GM12874 (cell line): ENCODE results near the gene NME1.

Experiments
- CTCF ChIP-seq: IDR thresholded peaks from 2 replicates; pipeline ENCODE4 v1.5.1; 2011; ENCODE audit warnings: low read depth, mild to moderate bottlenecking, control low read depth, low read length, moderate library complexity; ENCODE audit not compliant: insufficient read depth

NME1 gene

GRCh38 chr17:51153210-51154072 is at the start of gene NME1:
NME1 (plus strand) TSS chr17:51153559; CDS start chr17:51155655, 2,096 bp downstream.
- peak; percentile 74 for TF ChIP-seq CTCF

GRCh38 chr17:51107778-51108177 is 45.6 kb upstream of the NME1 start:
- TF ChIP-seq CTCF: no peak

- TF ChIP-seq CTCF: no peak
Observed at GRCh38 chr17:51115179-51115578, 38.2 kb upstream of the NME1 start.

DNA sequence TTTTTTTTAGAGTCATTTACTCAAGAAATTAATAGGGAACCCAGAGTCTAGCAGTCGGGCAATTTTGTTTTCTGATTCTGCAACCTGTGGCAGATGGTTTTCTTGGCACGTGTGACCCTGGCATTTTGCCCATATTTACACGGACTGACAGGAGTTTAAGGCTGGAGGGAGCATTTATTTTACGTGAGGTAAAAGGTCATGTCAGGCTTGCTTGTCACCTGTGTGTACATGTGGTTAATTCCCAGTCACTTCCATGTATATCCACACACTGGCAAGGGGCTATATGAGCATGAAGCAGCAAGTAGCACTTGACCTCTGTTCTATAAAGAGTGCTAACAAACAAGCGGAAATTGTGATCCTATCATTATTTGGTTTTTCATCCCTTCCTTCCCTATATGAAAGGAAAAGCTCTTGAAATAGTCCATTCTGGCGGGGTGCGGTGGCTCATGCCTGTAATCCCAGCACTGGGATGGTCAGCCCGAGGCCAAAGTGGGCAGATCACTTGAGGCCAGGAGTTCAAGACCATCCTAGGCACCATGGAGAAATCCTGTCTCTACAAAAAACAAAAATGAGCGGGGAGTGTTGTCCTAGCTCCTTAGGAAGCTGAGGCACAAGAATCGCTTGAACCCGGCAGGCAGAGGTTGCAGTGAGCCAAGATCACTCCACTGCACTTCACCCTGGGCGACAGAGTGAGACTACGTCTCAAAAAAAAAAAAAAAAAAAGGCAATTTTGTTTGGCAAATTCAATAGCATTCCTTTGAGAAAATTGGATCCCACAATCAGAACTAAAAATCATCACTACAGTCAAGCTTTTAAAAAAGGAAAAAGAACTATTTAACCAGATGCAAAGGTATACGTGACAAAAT is 34.8 kb upstream of the NME1 start:
- TF ChIP-seq CTCF: no peak

GRCh38 chr17:51119415-51120356 is 33.7 kb upstream of the NME1 start:
- TF ChIP-seq CTCF: no peak

GRCh38 chr17:51120357-51120738 is 33.0 kb upstream of the NME1 start:
- no peak for TF ChIP-seq CTCF
